HepG2 (cell line): ENCODE data around the gene C19orf85. TPM values are rescaled to one million over a fixed set of nuclear protein-coding genes. Genes with fewer than 3 reads are reported as not detected.

Source experiments
- ATAC-seq: fragments of 200-7000 bp; cut with Tn5 transposase; 3 replicates; pipeline ENCODE4 v1.9.1; 2020; ENCODE audit warnings: mild to moderate bottlenecking, moderate library complexity
- BruUV-seq: library from RNA; stranded (reverse); fragments of 400-500 nt; replicated peaks from 2 replicates; lab custom pipeline; 2021; lab: Mats Ljungman, UMichigan
- CTCF ChIA-PET: fragments of 300-600 bp; formaldehyde crosslinking; extraction: SDS; loops from one replicate; lab custom pipeline; 2021; ENCODE audit warnings: low total read pairs, inconsistent platforms, low intra/inter-chr PET ratio; lab: Yijun Ruan, JAX
- POLR2A ChIA-PET: fragments of 350-600 bp; sonication (Branson Sonifier 250); formaldehyde crosslinking; loops from one replicate; lab custom pipeline; 2020; ENCODE audit warnings: antibody characterized with exemption, inconsistent platforms; lab: Yijun Ruan, JAX
- DNase-seq: peaks from one replicate; pipeline ENCODE4 v3.0.0-alpha.2; 2015; ENCODE audit warnings: low spot score
- FAIRE-seq: peaks from 3 replicates; lab custom pipeline; 2011; peaks lifted over from hg19 to GRCh38; lab: Jason Lieb, UNC
- H2AFZ ChIP-seq: one replicate; pipeline ENCODE4 v1.6.1; 2011; ENCODE audit warnings: low read length, inconsistent platforms
- H3K27ac ChIP-seq: fragments of 300-600 bp; 3 replicates; pipeline ENCODE4 v1.8.0; 2011; ENCODE audit warnings: mixed run types, mild to moderate bottlenecking, mixed read lengths, low read length, inconsistent platforms; ENCODE audit not compliant: insufficient read depth; ENCODE audit errors: extremely low read length
- H3K27me3 ChIP-seq, 2 experiments: fragments of 200-600 bp in 1 of 2; 2 replicates in 1 of 2; 3 replicates in 1 of 2; pipeline versions ENCODE4 v1.6.0 to v1.8.0; 2011; ENCODE audit warnings: low read length in 2 of 2, mild to moderate bottlenecking in 2 of 2, moderate library complexity in 2 of 2, inconsistent platforms in 1 of 2; ENCODE audit not compliant: insufficient read depth in 2 of 2, control insufficient read depth in 1 of 2
- H3K36me3 ChIP-seq, 2 experiments: fragments of 200-600 bp in 1 of 2; replicated peaks in 1 of 2; 2 replicates in 1 of 2; 3 replicates in 1 of 2; pipeline versions ENCODE4 v1.5.1 to v1.8.0; 2011; ENCODE audit warnings: low read length in 2 of 2, inconsistent platforms in 1 of 2; ENCODE audit not compliant: insufficient read depth in 2 of 2, control insufficient read depth in 1 of 2
- H3K4me1 ChIP-seq: 2 replicates; pipeline ENCODE4 v1.5.1; 2012; ENCODE audit warnings: low read length, inconsistent platforms; ENCODE audit not compliant: insufficient read depth
- H3K4me2 ChIP-seq: 2 replicates; pipeline ENCODE4 v1.6.0; 2011; ENCODE audit warnings: low read depth, low read length, inconsistent platforms
- H3K4me3 ChIP-seq, 3 experiments: fragments of 200-600 bp in 1 of 3; sonication (generic), shearing (Covaris generic) in 1 of 3; replicated peaks in 1 of 3; 2 replicates each; pipeline ENCODE4 v1.5.1; 2011 to 2016; ENCODE audit warnings: low read length in 3 of 3, inconsistent platforms in 2 of 3, low read depth in 2 of 3, mild to moderate bottlenecking in 2 of 3, control low read depth in 1 of 3, mixed read lengths in 1 of 3; ENCODE audit not compliant: insufficient read depth in 1 of 3
- H3K79me2 ChIP-seq: one replicate; pipeline ENCODE4 v1.6.1; 2011; ENCODE audit warnings: low read length, inconsistent platforms; ENCODE audit not compliant: insufficient read depth
- H3K9ac ChIP-seq: 2 replicates; pipeline ENCODE4 v1.6.0; 2011; ENCODE audit warnings: mild to moderate bottlenecking, low read depth, low read length, inconsistent platforms; ENCODE audit not compliant: insufficient read depth
- H3K9me3 ChIP-seq: 2 replicates; pipeline ENCODE4 v1.5.1; 2012; ENCODE audit warnings: mild to moderate bottlenecking, low read length
- H4K20me1 ChIP-seq: 2 replicates; pipeline ENCODE4 v1.6.0; 2011; ENCODE audit warnings: inconsistent platforms, mild to moderate bottlenecking, low read length, moderate library complexity; ENCODE audit not compliant: insufficient read depth
- CBFB ChIP-seq: sonication (generic); formaldehyde crosslinking; IDR thresholded peaks from 2 replicates; pipeline ENCODE4 v1.4.0; 2020; ENCODE audit warnings: missing genetic modification reagents
- CREB1 ChIP-seq, 2 experiments: fragments of 450-650 bp in 1 of 2; IDR thresholded peaks; 2 replicates each; pipeline ENCODE4 v1.6.1; 2016 to 2017; ENCODE audit warnings: control low read depth in 1 of 2, mild to moderate bottlenecking in 1 of 2, missing compliant biosample characterization in 1 of 2, missing genetic modification characterization in 1 of 2
- ESRRA ChIP-seq: sonication (generic); formaldehyde crosslinking; IDR thresholded peaks from 2 replicates; pipeline ENCODE4 v1.5.1; 2020; ENCODE audit warnings: mild to moderate bottlenecking, low read depth, missing genetic modification reagents
- FIP1L1 ChIP-seq: fragments of 200-400 bp; formaldehyde crosslinking; IDR thresholded peaks from 2 replicates; pipeline ENCODE4 v1.6.1; 2018; ENCODE audit warnings: low read depth, mild to moderate bottlenecking, low read length, moderate library complexity, borderline replicate concordance; ENCODE audit not compliant: insufficient read depth
- GATAD1 ChIP-seq: IDR thresholded peaks from 2 replicates; pipeline ENCODE4 v1.6.1; 2016; ENCODE audit warnings: missing genetic modification reagents, missing compliant biosample characterization
- GLI4 ChIP-seq: sonication (generic); formaldehyde crosslinking; IDR thresholded peaks from 2 replicates; pipeline ENCODE4 v1.5.1; 2020; ENCODE audit warnings: missing genetic modification reagents, mild to moderate bottlenecking, moderate library complexity, borderline replicate concordance
- NCOA1 ChIP-seq: sonication (generic); formaldehyde crosslinking; IDR thresholded peaks from 2 replicates; pipeline ENCODE4 v1.9.0; 2021; ENCODE audit warnings: missing genetic modification reagents
- PATZ1 ChIP-seq: sonication (generic); formaldehyde crosslinking; IDR thresholded peaks from 2 replicates; pipeline ENCODE4 v1.4.0; 2020; ENCODE audit warnings: missing genetic modification reagents
- PLRG1 ChIP-seq: fragments of 450-650 bp; conservative IDR thresholded peaks from 2 replicates; pipeline ENCODE4 v1.6.1; 2016
- PPARG ChIP-seq: conservative IDR thresholded peaks from 2 replicates; pipeline ENCODE4 v1.6.1; 2016; ENCODE audit warnings: missing biosample characterization, missing genetic modification reagents
- TBL1XR1 ChIP-seq: fragments of 150-350 bp; IDR thresholded peaks from 2 replicates; pipeline ENCODE4 v1.6.1; 2014; ENCODE audit warnings: borderline replicate concordance, low read length; ENCODE audit not compliant: partially characterized antibody
- TBP ChIP-seq: sonication (generic); formaldehyde crosslinking; IDR thresholded peaks from 2 replicates; pipeline ENCODE4 v1.5.0; 2020; ENCODE audit warnings: missing genetic modification reagents
- TEAD3 ChIP-seq: optimal IDR thresholded peaks from 2 replicates; pipeline ENCODE3; 2016; ENCODE audit warnings: borderline replicate concordance
- THAP11 ChIP-seq: IDR thresholded peaks from 2 replicates; pipeline ENCODE4 v1.6.1; 2016; ENCODE audit warnings: missing biosample characterization, missing genetic modification reagents
- YEATS2 ChIP-seq: sonication (generic); formaldehyde crosslinking; IDR thresholded peaks from 2 replicates; pipeline ENCODE4 v1.4.0; 2020; ENCODE audit warnings: missing genetic modification reagents, borderline replicate concordance
- ZFP36 ChIP-seq: fragments of 150-350 bp; IDR thresholded peaks from 2 replicates; pipeline ENCODE4 v1.6.1; 2018; ENCODE audit warnings: borderline replicate concordance, low read length, low read depth; ENCODE audit not compliant: partially characterized antibody
- ZNF549 ChIP-seq: sonication (generic); formaldehyde crosslinking; IDR thresholded peaks from 2 replicates; pipeline ENCODE4 v1.5.0; 2020; ENCODE audit warnings: missing genetic modification reagents
- ZNF75D ChIP-seq: sonication (generic); formaldehyde crosslinking; IDR thresholded peaks from 2 replicates; pipeline ENCODE4 v1.8.1; 2023; ENCODE audit warnings: missing genetic modification reagents, mild to moderate bottlenecking, borderline replicate concordance
- WGBS: methylation state at CpG from one replicate; pipeline ENCODE4 v1.1.6; 2017; ENCODE audit warnings: low lambda C conversion rate; 5-methylcytosine and 5-hydroxymethylcytosine counted together
- in situ Hi-C: cut with HindIII; loops from 2 replicates; pipeline ENCODE4 v1.10.0; 2017; ENCODE audit warnings: low pct_unique_long_range_greater_than_20kb; ENCODE audit not compliant: extremely low pct_ligation_motif_present
- intact Hi-C: fragments of 100-400 bp; cut with micrococcal nuclease; formaldehyde crosslinking; loops from one replicate; pipeline ENCODE4 v1.10.0; 2022; ENCODE audit not compliant: unreplicated experiment
- polyA plus RNA-seq, 8 experiments: library from polyadenylated mRNA; depleted of rRNA in 3 of 8; stranded (reverse) in 7 of 8; unstranded in 1 of 8; fragments of >200 nt; fragmentation: Illumina TruSeq in 4 of 8; extraction: Trizol in 4 of 8; gene quantifications; 2 replicates each; pipeline versions ENCODE4 v1.2.1 to v1.2.3, GENCODE V29; 2011 to 2016; ENCODE audit warnings: low read depth in 4 of 8, missing spikeins in 1 of 8, mixed read lengths in 1 of 8; ENCODE audit not compliant: insufficient read depth in 1 of 8
- total RNA-seq, 5 experiments: library from RNA; depleted of rRNA; stranded (reverse); fragments of >200 nt; fragmentation: Illumina TruSeq; extraction: Trizol; gene quantifications; 2 replicates each; pipeline ENCODE4 v1.2.3, GENCODE V29; 2016; ENCODE audit warnings: low read depth in 1 of 5
- TF ChIP-seq, protein P1 (sequence below): sonication (generic); formaldehyde crosslinking; IDR thresholded peaks from 2 replicates; pipeline ENCODE4 v1.4.0; 2020; ENCODE audit warnings: low read depth, mild to moderate bottlenecking, missing genetic modification reagents
- TF ChIP-seq, protein P2 (sequence below): sonication (generic); formaldehyde crosslinking; IDR thresholded peaks from 2 replicates; pipeline ENCODE4 v1.4.0; 2020; ENCODE audit warnings: missing genetic modification reagents

C19orf85 gene
- total and polyA plus RNA-seq, 2 of the 13 experiments (the other 11 are each of a cell fraction or from before 2014, with no cell fraction given), result not detected

DNA sequence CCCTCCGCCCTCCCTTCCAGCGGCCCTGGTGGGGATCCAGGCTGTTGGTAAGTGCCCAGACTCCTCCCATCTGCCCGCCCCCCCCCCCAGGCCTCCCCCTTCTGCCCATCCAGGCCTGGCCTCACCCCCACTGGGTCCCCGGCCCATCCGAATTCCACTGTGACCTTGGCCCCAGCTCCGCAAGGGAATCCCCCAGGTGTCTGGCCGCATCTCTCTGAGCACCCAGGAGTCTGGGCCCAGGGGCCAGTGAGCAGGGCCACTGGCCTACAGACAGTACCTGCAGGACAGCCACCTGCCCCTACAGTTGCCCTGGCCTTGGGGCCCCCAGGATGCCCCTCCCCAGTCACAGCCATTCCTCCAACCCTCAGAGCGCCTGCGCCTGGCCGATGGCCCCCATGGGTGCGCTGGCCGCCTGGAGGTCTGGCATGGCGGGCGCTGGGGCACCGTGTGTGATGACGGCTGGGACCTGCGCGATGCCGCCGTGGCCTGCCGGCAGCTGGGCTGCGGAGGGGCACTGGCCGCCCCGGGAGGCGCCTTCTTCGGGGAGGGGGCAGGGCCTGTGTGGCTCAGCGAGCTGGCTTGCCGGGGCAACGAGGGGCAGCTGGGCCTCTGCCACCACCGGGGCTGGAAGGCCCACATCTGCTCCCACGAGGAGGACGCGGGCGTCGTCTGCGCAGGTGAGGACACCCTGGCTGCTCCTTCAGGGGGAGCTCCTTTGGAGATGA is 24.6 kb upstream of the C19orf85 start:
- no peaks in the 10 kb centered on the region for H3K79me2 ChIP-seq
- no peak for DNase-seq
- peaks cover 14 to 45% of the 10 kb centered on the region in 2 experiments for H3K27me3 ChIP-seq
- no peaks in the 10 kb centered on the region for H4K20me1 ChIP-seq
- no peaks in the 10 kb centered on the region for H3K36me3 ChIP-seq
- POLR2A ChIA-PET, result no interaction called here
- no TSS peak for BruUV-seq
- no peak overlapping the region for H3K9ac ChIP-seq
- no peak overlapping the region for H3K4me2 ChIP-seq
- intact Hi-C loops (no loop called here), in situ Hi-C loops (no loop called here)
- peaks cover 33% of the 10 kb centered on the region for H3K4me1 ChIP-seq
- FAIRE-seq, result no peak
- CTCF ChIA-PET, result no interaction called here
- ATAC-seq, result no peak
- 76% methylated on average over 5 of the region's 36 CpGs for WGBS
- no peaks in the 10 kb centered on the region for H3K9me3 ChIP-seq
- no peak overlapping the region for H3K4me3 ChIP-seq
- no peak overlapping the region for H2AFZ ChIP-seq
- no peak overlapping the region for H3K27ac ChIP-seq
- TF ChIP-seq, protein P1, sequence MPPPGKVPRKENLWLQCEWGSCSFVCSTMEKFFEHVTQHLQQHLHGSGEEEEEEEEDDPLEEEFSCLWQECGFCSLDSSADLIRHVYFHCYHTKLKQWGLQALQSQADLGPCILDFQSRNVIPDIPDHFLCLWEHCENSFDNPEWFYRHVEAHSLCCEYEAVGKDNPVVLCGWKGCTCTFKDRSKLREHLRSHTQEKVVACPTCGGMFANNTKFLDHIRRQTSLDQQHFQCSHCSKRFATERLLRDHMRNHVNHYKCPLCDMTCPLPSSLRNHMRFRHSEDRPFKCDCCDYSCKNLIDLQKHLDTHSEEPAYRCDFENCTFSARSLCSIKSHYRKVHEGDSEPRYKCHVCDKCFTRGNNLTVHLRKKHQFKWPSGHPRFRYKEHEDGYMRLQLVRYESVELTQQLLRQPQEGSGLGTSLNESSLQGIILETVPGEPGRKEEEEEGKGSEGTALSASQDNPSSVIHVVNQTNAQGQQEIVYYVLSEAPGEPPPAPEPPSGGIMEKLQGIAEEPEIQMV (CRISPR knock-in tag), result no peak
- TF ChIP-seq THAP11 (no peak), PPARG (CRISPR knock-in tag) (no peak), NCOA1 (CRISPR knock-in tag) (no peak), ZFP36 (no peak), PATZ1 (CRISPR knock-in tag) (peak; percentile 14; the same call in 1 of the 2 replicates), CREB1 (IDR thresholded peaks at IDR 0.05) (no peak), CREB1 (CRISPR knock-in tag; IDR thresholded peaks at IDR 0.05) (no peak), CBFB (CRISPR knock-in tag) (no peak), GATAD1 (CRISPR knock-in tag) (no peak), ZNF75D (CRISPR knock-in tag) (no peak), TEAD3 (no peak), TBP (CRISPR knock-in tag) (no peak), ESRRA (CRISPR knock-in tag) (no peak), TBL1XR1 (no peak), PLRG1 (no peak), YEATS2 (CRISPR knock-in tag) (no peak), ZNF549 (CRISPR knock-in tag) (no peak), GLI4 (CRISPR knock-in tag) (no peak), FIP1L1 (no peak)
- TF ChIP-seq, protein P2, sequence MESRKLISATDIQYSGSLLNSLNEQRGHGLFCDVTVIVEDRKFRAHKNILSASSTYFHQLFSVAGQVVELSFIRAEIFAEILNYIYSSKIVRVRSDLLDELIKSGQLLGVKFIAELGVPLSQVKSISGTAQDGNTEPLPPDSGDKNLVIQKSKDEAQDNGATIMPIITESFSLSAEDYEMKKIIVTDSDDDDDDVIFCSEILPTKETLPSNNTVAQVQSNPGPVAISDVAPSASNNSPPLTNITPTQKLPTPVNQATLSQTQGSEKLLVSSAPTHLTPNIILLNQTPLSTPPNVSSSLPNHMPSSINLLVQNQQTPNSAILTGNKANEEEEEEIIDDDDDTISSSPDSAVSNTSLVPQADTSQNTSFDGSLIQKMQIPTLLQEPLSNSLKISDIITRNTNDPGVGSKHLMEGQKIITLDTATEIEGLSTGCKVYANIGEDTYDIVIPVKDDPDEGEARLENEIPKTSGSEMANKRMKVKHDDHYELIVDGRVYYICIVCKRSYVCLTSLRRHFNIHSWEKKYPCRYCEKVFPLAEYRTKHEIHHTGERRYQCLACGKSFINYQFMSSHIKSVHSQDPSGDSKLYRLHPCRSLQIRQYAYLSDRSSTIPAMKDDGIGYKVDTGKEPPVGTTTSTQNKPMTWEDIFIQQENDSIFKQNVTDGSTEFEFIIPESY, result 0 out of 2 replicates have a peak, but pooled peaks have one; percentile 51
